Measurements from ENCODE around the gene TUBB. TPM values are rescaled to one million over a fixed set of nuclear protein-coding genes. Genes with fewer than 3 reads are reported as not detected.

The TUBB gene
- total and polyA plus RNA-seq, 2 experiments from 2014 or later = 433 to 460 TPM

- H3K36me3 ChIP-seq (replicated peaks; ENCODE audit: insufficient read depth, low read depth) = no peaks in the 10 kb centered on the region
- H3K4me2 ChIP-seq = peak overlapping the region; percentile 93
- H3K27ac ChIP-seq = peak overlapping the region; percentile 89
- peaks cover 46% of the 10 kb centered on the region for H3K4me1 ChIP-seq (ENCODE audit: insufficient read depth)
- no peak overlapping the region for H3K4me3 ChIP-seq
- no peak overlapping the region for H2AFZ ChIP-seq
- TF ChIP-seq CTCF (IDR thresholded peaks at IDR 0.05; ENCODE audit: poor library complexity) (no peak), EZH2 (IDR thresholded peaks at IDR 0.05; ENCODE audit: borderline replicate concordance) (no peak), EZH2phosphoT487 (IDR thresholded peaks at IDR 0.05; ENCODE audit: low read depth, severe bottlenecking, unreplicated experiment) (no peak)
- H3K27me3 ChIP-seq = no peaks in the 10 kb centered on the region
- H3K9me3 ChIP-seq (ENCODE audit: low read depth) = no peaks in the 10 kb centered on the region
- no peaks in the 10 kb centered on the region for H3K9me2 ChIP-seq (replicated peaks; ENCODE audit: insufficient read depth)
- no peak for DNase-seq (ENCODE audit: low spot score)
- peaks cover 4% of the 10 kb centered on the region for H4K20me1 ChIP-seq (ENCODE audit: insufficient read depth, poor library complexity, severe bottlenecking)
- H3K79me2 ChIP-seq = peaks cover 68% of the 10 kb centered on the region
- 55% methylated on average over 2 of the region's 2 CpGs for WGBS (ENCODE audit: low lambda C conversion rate, missing lambda C conversion rate)
These were observed 36.2 kb upstream of the TUBB start for GRCh38 chr6:30683980-30684338.

- no peak for DNase-seq (ENCODE audit: low spot score)
- H3K27ac ChIP-seq = peak overlapping the region; percentile 98
- WGBS (ENCODE audit: low lambda C conversion rate, missing lambda C conversion rate) = 87% methylated on average over 13 of the region's 21 CpGs
- H3K36me3 ChIP-seq (replicated peaks; ENCODE audit: insufficient read depth, low read depth) = no peaks in the 10 kb centered on the region
- no peaks in the 10 kb centered on the region for H3K27me3 ChIP-seq
- peaks cover 4% of the 10 kb centered on the region for H4K20me1 ChIP-seq (ENCODE audit: insufficient read depth, poor library complexity, severe bottlenecking)
- no peak overlapping the region for H3K4me3 ChIP-seq
- peaks cover 72% of the 10 kb centered on the region for H3K79me2 ChIP-seq
- TF ChIP-seq EZH2phosphoT487 (IDR thresholded peaks at IDR 0.05; ENCODE audit: low read depth, severe bottlenecking, unreplicated experiment) (no peak), EZH2 (IDR thresholded peaks at IDR 0.05; ENCODE audit: borderline replicate concordance) (no peak), CTCF (IDR thresholded peaks at IDR 0.05; ENCODE audit: poor library complexity) (no peak)
- H3K4me2 ChIP-seq = peak overlapping the region; percentile 93
- H3K9me3 ChIP-seq (ENCODE audit: low read depth) = no peaks in the 10 kb centered on the region
- no peak overlapping the region for H2AFZ ChIP-seq
- peaks cover 46% of the 10 kb centered on the region for H3K4me1 ChIP-seq (ENCODE audit: insufficient read depth)
- no peaks in the 10 kb centered on the region for H3K9me2 ChIP-seq (replicated peaks; ENCODE audit: insufficient read depth)
These were observed 35.6 kb upstream of the TUBB start for GRCh38 chr6:30684386-30685156.

- Histone ChIP-seq H3K9me3 (ENCODE audit: low read depth) (no peaks in the 10 kb centered on the region), H3K4me2 (peak overlapping the region; percentile 93), H2AFZ (no peak overlapping the region), H3K9me2 (replicated peaks; ENCODE audit: insufficient read depth) (no peaks in the 10 kb centered on the region), H3K27me3 (no peaks in the 10 kb centered on the region), H3K27ac (peak overlapping the region; percentile 98), H4K20me1 (ENCODE audit: insufficient read depth, poor library complexity, severe bottlenecking) (peaks cover 4% of the 10 kb centered on the region), H3K4me3 (no peak overlapping the region), H3K4me1 (ENCODE audit: insufficient read depth) (peaks cover 46% of the 10 kb centered on the region), H3K36me3 (replicated peaks; ENCODE audit: insufficient read depth, low read depth) (no peaks in the 10 kb centered on the region), H3K79me2 (peaks cover 72% of the 10 kb centered on the region)
- 70% methylated on average over 29 of the region's 29 CpGs for WGBS (ENCODE audit: low lambda C conversion rate, missing lambda C conversion rate)
- DNase-seq (ENCODE audit: low spot score) = no peak
- no peak for TF ChIP-seq EZH2 (IDR thresholded peaks at IDR 0.05; ENCODE audit: borderline replicate concordance)
- no peak for TF ChIP-seq CTCF (IDR thresholded peaks at IDR 0.05; ENCODE audit: poor library complexity)
- TF ChIP-seq EZH2phosphoT487 (IDR thresholded peaks at IDR 0.05; ENCODE audit: low read depth, severe bottlenecking, unreplicated experiment) = no peak
These were observed 34.8 kb upstream of the TUBB start for GRCh38 chr6:30685157-30686008.
